ENCODE data around the gene EAF1. TPM values are rescaled to one million over a fixed set of nuclear protein-coding genes. Genes with fewer than 3 reads are reported as not detected.

EAF1 gene
- total RNA-seq, 1 experiment from 2014 or later, result 32.1 TPM

DNA sequence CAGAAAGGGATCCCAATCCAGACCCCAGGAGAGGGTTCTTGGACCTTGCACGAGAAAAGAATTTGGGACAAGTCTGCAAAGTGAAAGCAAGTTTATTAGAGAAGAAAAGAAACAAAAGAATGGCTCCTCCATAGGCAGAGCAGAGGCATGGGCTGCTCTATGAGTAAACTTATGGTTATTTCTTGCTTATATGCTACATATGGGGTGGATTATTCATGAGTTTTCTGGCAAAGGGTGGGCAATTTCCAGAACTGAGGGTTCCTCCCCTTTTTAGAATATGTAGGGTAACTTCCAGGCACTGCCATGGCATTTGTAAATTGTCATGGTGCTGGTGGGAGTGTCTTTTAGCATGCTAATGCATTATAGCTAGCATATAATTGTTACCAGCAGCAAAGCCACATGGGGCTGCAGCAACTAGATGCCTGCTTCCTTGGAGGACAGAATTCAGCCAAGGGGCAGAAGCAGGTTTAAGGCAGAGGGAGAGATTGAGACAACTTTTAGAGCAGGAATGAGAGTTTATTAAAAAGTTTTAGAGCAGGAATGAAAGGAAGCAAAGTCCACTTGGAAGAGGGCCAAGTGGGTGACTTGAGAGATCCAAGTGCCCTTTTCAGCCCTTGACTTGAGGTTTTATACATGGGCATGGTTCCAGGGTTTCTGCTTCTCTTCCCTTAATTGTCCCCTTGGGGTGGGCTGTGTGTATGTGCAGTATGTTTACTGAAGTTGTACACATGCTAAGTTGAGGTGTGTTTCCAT, 41.3 kb upstream of the EAF1 start:
- Histone ChIP-seq H3K4me2 (ENCODE audit: low read length) (0 out of 2 replicates have a peak overlapping the region, but pooled peaks have one; percentile 19), H4K20me1 (ENCODE audit: insufficient read depth) (no peaks in the 10 kb centered on the region), H3K79me2 (ENCODE audit: insufficient read depth, low read length) (no peaks in the 10 kb centered on the region), H3K36me3 (ENCODE audit: control insufficient read depth in 1 of 2, insufficient read depth in 2 of 2, low read length in 2 of 2) (no peaks in the 10 kb centered on the region), H2AFZ (ENCODE audit: low read depth, low read length, poor library complexity, severe bottlenecking) (no peak overlapping the region), H3K9ac (ENCODE audit: low read length) (no peak overlapping the region), H3K4me1 (ENCODE audit: control insufficient read depth in 1 of 2, insufficient read depth in 2 of 2, low read length in 2 of 2) (peaks cover 3 to 29% of the 10 kb centered on the region in 2 experiments; a peak in 2 of 4 replicates), H3K9me2 (ENCODE audit: insufficient read depth) (no peaks in the 10 kb centered on the region), H3K27me3 (ENCODE audit: insufficient read depth, low read length) (no peaks in the 10 kb centered on the region), H3K9me3 (ENCODE audit: control insufficient read depth in 1 of 2, insufficient read depth in 1 of 2, low read depth in 1 of 2, low read length in 2 of 2) (no peaks in the 10 kb centered on the region), H3K4me3 (replicated peaks in 1 of 2; ENCODE audit: low read depth in 1 of 2, low read length in 2 of 2) (no peak overlapping the region), H3K27ac (ENCODE audit: low read depth, low read length) (no peak overlapping the region)
- no peak for TF ChIP-seq JUND (IDR thresholded peaks at IDR 0.05)
- no peak for TF ChIP-seq ZNF274 (IDR thresholded peaks at IDR 0.05; ENCODE audit: low read depth, low read length)
- TF ChIP-seq, protein P1, sequence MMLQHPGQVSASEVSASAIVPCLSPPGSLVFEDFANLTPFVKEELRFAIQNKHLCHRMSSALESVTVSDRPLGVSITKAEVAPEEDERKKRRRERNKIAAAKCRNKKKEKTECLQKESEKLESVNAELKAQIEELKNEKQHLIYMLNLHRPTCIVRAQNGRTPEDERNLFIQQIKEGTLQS (IDR thresholded peaks at IDR 0.05), result no peak
- no peak for TF ChIP-seq SRF (IDR thresholded peaks at IDR 0.05; ENCODE audit: low read depth)
- no peak for TF ChIP-seq EZH2 (IDR thresholded peaks at IDR 0.05)
- TF ChIP-seq FOSL1 (IDR thresholded peaks at IDR 0.05; ENCODE audit: low read depth), result no peak
- no peak for TF ChIP-seq ELF1 (IDR thresholded peaks at IDR 0.05; ENCODE audit: borderline replicate concordance, low read depth)
- TF ChIP-seq, protein P2, sequence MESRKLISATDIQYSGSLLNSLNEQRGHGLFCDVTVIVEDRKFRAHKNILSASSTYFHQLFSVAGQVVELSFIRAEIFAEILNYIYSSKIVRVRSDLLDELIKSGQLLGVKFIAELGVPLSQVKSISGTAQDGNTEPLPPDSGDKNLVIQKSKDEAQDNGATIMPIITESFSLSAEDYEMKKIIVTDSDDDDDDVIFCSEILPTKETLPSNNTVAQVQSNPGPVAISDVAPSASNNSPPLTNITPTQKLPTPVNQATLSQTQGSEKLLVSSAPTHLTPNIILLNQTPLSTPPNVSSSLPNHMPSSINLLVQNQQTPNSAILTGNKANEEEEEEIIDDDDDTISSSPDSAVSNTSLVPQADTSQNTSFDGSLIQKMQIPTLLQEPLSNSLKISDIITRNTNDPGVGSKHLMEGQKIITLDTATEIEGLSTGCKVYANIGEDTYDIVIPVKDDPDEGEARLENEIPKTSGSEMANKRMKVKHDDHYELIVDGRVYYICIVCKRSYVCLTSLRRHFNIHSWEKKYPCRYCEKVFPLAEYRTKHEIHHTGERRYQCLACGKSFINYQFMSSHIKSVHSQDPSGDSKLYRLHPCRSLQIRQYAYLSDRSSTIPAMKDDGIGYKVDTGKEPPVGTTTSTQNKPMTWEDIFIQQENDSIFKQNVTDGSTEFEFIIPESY (IDR thresholded peaks at IDR 0.05; ENCODE audit: extremely low read depth, insufficient replicate concordance, low read length), result no peak
- no peak for TF ChIP-seq EGR1 (IDR thresholded peaks at IDR 0.05; ENCODE audit: low read depth)
- no peak for TF ChIP-seq POLR2A (IDR thresholded peaks at IDR 0.05; ENCODE audit: borderline replicate concordance, extremely low read depth, insufficient read depth, insufficient read length)
- no peak for TF ChIP-seq EZH2phosphoT487 (IDR thresholded peaks at IDR 0.05; ENCODE audit: borderline replicate concordance)
- TF ChIP-seq SP1 (IDR thresholded peaks at IDR 0.05; ENCODE audit: low read depth), result no peak
- no peak for TF ChIP-seq POLR2AphosphoS5 (IDR thresholded peaks at IDR 0.05; ENCODE audit: low read depth, low read length)
- no peak for TF ChIP-seq YY1 (IDR thresholded peaks at IDR 0.05; ENCODE audit: extremely low read depth, insufficient replicate concordance, low read depth, low read length)
- TF ChIP-seq CEBPB (IDR thresholded peaks at IDR 0.05; ENCODE audit: low read depth), result no peak
- TF ChIP-seq, protein P3, sequence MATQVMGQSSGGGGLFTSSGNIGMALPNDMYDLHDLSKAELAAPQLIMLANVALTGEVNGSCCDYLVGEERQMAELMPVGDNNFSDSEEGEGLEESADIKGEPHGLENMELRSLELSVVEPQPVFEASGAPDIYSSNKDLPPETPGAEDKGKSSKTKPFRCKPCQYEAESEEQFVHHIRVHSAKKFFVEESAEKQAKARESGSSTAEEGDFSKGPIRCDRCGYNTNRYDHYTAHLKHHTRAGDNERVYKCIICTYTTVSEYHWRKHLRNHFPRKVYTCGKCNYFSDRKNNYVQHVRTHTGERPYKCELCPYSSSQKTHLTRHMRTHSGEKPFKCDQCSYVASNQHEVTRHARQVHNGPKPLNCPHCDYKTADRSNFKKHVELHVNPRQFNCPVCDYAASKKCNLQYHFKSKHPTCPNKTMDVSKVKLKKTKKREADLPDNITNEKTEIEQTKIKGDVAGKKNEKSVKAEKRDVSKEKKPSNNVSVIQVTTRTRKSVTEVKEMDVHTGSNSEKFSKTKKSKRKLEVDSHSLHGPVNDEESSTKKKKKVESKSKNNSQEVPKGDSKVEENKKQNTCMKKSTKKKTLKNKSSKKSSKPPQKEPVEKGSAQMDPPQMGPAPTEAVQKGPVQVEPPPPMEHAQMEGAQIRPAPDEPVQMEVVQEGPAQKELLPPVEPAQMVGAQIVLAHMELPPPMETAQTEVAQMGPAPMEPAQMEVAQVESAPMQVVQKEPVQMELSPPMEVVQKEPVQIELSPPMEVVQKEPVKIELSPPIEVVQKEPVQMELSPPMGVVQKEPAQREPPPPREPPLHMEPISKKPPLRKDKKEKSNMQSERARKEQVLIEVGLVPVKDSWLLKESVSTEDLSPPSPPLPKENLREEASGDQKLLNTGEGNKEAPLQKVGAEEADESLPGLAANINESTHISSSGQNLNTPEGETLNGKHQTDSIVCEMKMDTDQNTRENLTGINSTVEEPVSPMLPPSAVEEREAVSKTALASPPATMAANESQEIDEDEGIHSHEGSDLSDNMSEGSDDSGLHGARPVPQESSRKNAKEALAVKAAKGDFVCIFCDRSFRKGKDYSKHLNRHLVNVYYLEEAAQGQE (IDR thresholded peaks at IDR 0.05; ENCODE audit: low read depth), result no peak
- TF ChIP-seq TCF7L2 (IDR thresholded peaks at IDR 0.05; ENCODE audit: borderline replicate concordance, extremely low read depth, insufficient read depth, insufficient read length), result no peak
- TF ChIP-seq SIN3A (IDR thresholded peaks at IDR 0.05; ENCODE audit: low read depth), result no peak
- intact Hi-C loops (cut with micrococcal nuclease), result no loop called here
- DNase-seq (ENCODE audit: low read depth, low spot score), result no peak
- ChIA-PET CTCF (no interaction called here), RAD21 (ENCODE audit: low non-redundant PET in 1 of 2, low total read pairs in 2 of 2, uncharacterized antibody in 2 of 2, unreplicated experiment in 2 of 2) (no interaction called here), POLR2A (no interaction called here)
- no peak for ATAC-seq
- BruUV-seq (replicated peaks), result no TSS peak

All from HCT116 (cell line).